RWPE2 (cell line): Measurements from ENCODE around the gene ANO9.

Experiments used
- ATAC-seq: fragments of 200-7000 bp; cut with Tn5 transposase; 3 replicates; pipeline ENCODE4 v1.9.1; 2021; ENCODE audit warnings: low read depth
- DNase-seq: peaks from one replicate; pipeline ENCODE4 v3.0.0-alpha.2; 2020; ENCODE audit warnings: low spot score
- H3K27ac ChIP-seq: fragments of 450-650 bp; 2 replicates; pipeline ENCODE4 v1.5.1; 2017; ENCODE audit warnings: mild to moderate bottlenecking; ENCODE audit not compliant: poor library complexity, severe bottlenecking
- H3K27me3 ChIP-seq: fragments of 250-450 bp; sonication (Bioruptor Pico); 2 replicates; pipeline ENCODE4 v1.5.1; 2021; ENCODE audit warnings: mild to moderate bottlenecking, moderate library complexity; ENCODE audit not compliant: insufficient read depth, poor library complexity, severe bottlenecking
- H3K36me3 ChIP-seq: fragments of 250-450 bp; sonication (Bioruptor Pico); 2 replicates; pipeline ENCODE4 v1.5.1; 2020; ENCODE audit warnings: low read depth, mild to moderate bottlenecking, moderate library complexity
- H3K4me1 ChIP-seq: fragments of 250-450 bp; sonication (Bioruptor Pico); 2 replicates; pipeline ENCODE4 v1.5.1; 2021; ENCODE audit warnings: mild to moderate bottlenecking, moderate library complexity; ENCODE audit not compliant: insufficient read depth, poor library complexity, severe bottlenecking
- H3K4me3 ChIP-seq: fragments of 250-450 bp; sonication (Bioruptor Pico); 2 replicates; pipeline ENCODE4 v1.5.1; 2021; ENCODE audit warnings: mild to moderate bottlenecking, moderate library complexity; ENCODE audit not compliant: severe bottlenecking
- H3K9me3 ChIP-seq: fragments of 250-450 bp; sonication (Bioruptor Pico); 2 replicates; pipeline ENCODE4 v1.5.1; 2021; ENCODE audit warnings: mild to moderate bottlenecking, moderate library complexity; ENCODE audit not compliant: severe bottlenecking
- CTCF ChIP-seq: fragments of 450-650 bp; IDR thresholded peaks from one replicate; pipeline ENCODE4 v1.5.1; 2017; ENCODE audit warnings: mild to moderate bottlenecking, moderate library complexity; ENCODE audit not compliant: poor library complexity, severe bottlenecking

ANO9 gene

GRCh38 chr11:416051-416756 is 25.6 kb downstream of the ANO9 start:
- ATAC-seq = peak; percentile 7
- Histone ChIP-seq H3K9me3 (no peaks in the 10 kb centered on the region), H3K4me1 (peaks cover 14% of the 10 kb centered on the region), H3K4me3 (peak overlapping the region; percentile 53), H3K36me3 (no peaks in the 10 kb centered on the region), H3K27me3 (no peaks in the 10 kb centered on the region), H3K27ac (peak overlapping the region; percentile 61)
- no peak for TF ChIP-seq CTCF
- DNase-seq = no peak

- TF ChIP-seq CTCF = no peak
- H3K9me3 ChIP-seq = no peaks in the 10 kb centered on the region
- peak overlapping the region; percentile 53 for H3K4me3 ChIP-seq
- peaks cover 14% of the 10 kb centered on the region for H3K4me1 ChIP-seq
- ATAC-seq = no peak
- DNase-seq = no peak
- peak overlapping the region; percentile 61 for H3K27ac ChIP-seq
- H3K36me3 ChIP-seq = no peaks in the 10 kb centered on the region
- no peaks in the 10 kb centered on the region for H3K27me3 ChIP-seq
Measured at GRCh38 chr11:415640-416041, 26.2 kb downstream of the ANO9 start.

DNA sequence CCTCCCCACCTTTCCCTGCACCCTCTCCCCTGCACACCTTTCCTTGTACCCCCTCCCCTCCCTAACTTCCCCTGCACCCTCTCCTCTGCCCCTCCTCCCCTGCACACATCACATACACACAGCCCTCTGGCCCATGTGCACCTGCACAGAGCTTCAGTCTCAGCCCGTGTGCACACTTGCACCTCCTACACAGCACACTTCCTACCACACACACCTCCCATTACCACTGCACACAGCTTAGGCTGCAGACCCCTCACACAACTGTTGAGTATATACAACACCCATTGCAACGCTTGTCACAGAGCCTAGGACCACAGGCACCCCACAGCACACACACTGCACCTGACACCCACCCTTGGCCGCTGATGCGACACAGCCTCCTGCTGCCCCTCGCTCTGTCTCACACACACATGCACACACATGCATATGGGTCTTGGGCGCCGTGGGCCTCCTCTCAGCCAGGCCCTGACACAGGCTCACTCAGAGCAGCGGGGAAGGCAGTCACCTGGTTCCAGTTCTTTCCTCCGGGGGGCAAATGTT is 27.4 kb downstream of the ANO9 start:
- H3K9me3 ChIP-seq = no peaks in the 10 kb centered on the region
- H3K27me3 ChIP-seq = no peaks in the 10 kb centered on the region
- H3K4me3 ChIP-seq = no peak overlapping the region
- DNase-seq (no peak), ATAC-seq (no peak; the same call in 2 of the 3 replicates)
- peak overlapping the region; percentile 61 for H3K27ac ChIP-seq
- peaks cover 14% of the 10 kb centered on the region for H3K4me1 ChIP-seq
- no peaks in the 10 kb centered on the region for H3K36me3 ChIP-seq
- no peak for TF ChIP-seq CTCF

DNA sequence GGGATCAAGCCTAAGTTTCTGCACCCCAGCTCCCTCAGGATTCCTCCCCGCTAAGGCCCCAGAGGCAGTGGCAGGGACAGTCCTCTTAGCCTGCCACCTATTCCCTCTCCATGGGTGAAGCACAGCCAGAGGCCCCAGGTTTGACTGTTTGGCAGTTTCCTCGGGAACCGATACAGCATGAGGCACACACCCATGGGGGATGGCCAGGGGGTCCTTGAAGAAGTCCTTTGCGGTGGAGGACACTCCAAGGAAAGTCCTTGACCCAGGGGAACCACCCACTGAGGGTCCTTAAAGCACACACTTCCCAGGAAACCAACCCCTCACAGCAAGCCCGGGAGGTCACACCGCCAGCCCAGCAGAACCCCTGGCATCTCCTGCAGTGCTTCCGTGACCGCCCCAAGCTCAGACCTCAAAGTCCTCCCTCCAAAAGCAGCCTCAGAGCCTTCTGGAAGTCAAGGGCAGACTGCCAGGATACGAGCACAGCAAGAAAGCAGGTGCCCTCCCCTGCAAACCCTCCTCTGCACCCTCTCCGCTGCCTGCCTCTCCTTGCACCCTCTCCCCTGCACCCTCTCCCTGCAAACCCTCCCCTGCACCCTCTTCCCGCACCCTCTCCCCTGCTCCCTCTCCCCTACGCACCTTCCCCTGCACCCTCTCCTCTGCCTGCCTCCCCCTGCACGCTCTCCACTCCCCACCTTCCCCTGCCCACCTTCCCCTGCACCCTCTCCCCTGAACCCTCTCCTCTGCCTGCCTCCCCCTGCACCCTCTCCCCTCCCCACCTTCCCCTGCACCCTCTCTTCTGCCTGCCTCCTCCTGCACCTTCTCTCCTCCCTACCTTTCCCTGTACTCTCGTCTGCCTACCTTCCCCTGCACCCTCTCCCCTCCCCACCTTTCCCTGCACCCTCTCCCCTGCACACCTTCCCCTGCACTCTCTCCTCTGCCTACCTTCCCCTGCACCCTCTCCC is 28.4 kb downstream of the ANO9 start:
- Histone ChIP-seq H3K9me3 (no peaks in the 10 kb centered on the region), H3K27ac (no peak overlapping the region), H3K36me3 (no peaks in the 10 kb centered on the region), H3K4me3 (no peak overlapping the region), H3K27me3 (no peaks in the 10 kb centered on the region), H3K4me1 (peaks cover 14% of the 10 kb centered on the region)
- TF ChIP-seq CTCF = no peak
- DNase-seq = no peak
- no peak for ATAC-seq
